Measurements from ENCODE around the gene BTBD2.

Gene BTBD2

DNA sequence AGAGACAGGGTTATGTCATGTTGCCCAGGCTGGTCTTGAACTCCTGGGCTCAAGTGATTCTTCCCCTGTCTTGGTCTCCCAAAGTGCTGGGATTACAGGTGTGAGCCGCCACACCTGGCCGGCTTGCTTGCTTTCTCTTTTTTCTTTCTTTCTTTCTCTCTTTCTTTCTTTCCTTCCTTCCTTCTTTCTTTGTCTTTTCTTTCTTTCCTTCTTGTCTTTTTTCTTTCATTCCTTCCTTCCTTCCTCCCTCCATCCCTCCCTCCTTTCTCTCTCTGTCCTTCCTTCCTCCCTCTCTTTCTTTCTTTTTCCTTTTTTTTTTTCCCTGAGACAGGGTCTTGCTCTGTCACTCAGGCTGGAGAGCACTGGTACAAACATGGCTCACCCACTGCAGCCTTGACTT, 6.8 kb upstream of the BTBD2 start:
- Mint-ChIP-seq H3K27me3 (no peaks in the 10 kb centered on the region), H3K4me3 (no peak overlapping the region), H3K4me1 (ENCODE audit: low read depth) (peaks cover 28% of the 10 kb centered on the region), H3K36me3 (ENCODE audit: low read depth) (peaks cover 7% of the 10 kb centered on the region), H3K9me3 (no peaks in the 10 kb centered on the region), H3K27ac (peak overlapping the region; percentile 4)
- intact Hi-C loops (cut with micrococcal nuclease) = no loop called here

DNA sequence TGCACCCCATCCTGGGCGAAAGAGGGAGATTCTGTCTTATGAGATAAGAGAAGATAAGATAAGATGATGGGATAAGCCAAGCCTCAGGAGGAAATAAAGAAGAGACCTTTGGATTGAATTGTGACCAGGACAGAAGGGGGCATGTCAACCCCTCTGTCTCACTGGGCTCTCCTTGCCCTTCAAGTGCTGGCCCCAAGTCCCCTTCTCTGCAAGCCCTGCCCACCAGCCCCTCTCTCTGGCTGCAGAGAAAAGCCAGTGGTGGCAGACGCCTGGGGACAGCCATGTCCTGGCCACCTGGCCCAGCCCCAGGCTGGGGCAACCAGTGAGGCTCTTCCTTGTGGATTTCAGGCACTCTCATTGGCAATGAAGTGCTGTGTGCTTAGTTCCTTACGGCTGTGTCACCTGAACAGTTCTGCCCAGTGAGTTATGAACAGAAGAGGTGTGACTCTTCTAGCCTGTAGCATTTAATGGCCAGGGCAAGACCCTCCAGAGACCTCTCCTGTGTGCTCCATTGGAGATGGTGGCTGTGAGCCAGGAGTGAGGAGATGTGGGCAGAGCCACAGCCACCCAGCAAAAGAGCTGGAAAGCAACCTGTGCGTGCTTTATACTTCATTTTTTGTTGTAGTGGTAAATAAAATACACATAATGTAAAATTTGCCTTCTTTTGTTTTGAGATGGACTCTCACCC, 6.1 kb upstream of the BTBD2 start:
- H3K4me3 Mint-ChIP-seq = no peak overlapping the region
- H3K4me1 Mint-ChIP-seq (ENCODE audit: low read depth) = peaks cover 29% of the 10 kb centered on the region
- no peaks in the 10 kb centered on the region for H3K9me3 Mint-ChIP-seq
- peaks cover 7% of the 10 kb centered on the region for H3K36me3 Mint-ChIP-seq (ENCODE audit: low read depth)
- no peak overlapping the region for H3K27ac Mint-ChIP-seq
- H3K27me3 Mint-ChIP-seq = no peaks in the 10 kb centered on the region
- intact Hi-C loops (cut with micrococcal nuclease) = no loop called here

DNA sequence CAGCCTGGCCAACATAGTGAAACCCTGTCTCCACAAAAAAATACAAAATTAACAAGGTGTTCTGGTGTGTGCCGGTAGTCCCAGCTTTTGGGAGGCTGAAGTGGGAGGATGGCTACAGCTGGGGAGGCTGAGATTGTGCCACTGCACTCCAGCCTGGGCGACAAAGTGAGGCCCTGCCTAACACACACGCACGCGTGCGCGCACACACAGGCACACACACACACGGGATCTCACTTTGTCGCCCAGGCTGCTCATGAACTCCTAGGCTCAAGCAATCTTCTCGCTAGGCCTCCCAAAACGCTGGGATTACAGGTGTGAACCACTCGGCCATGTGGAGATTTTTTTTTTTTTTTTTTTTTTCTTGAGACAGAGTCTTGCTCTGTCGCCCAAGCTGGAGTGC, 3.2 kb upstream of the BTBD2 start:
- no peaks in the 10 kb centered on the region for H3K27me3 Mint-ChIP-seq
- peaks cover 2% of the 10 kb centered on the region for H3K36me3 Mint-ChIP-seq (ENCODE audit: low read depth)
- intact Hi-C loops (cut with micrococcal nuclease) = loop anchor here (1.0 to 10.0 kb wide), 4 partner anchors 34 to 134 kb away; partner anchors contain the start of genes ABHD17A, AP3D1 and MKNK2
- H3K4me1 Mint-ChIP-seq (ENCODE audit: low read depth) = peaks cover 28% of the 10 kb centered on the region
- H3K9me3 Mint-ChIP-seq = no peaks in the 10 kb centered on the region
- H3K4me3 Mint-ChIP-seq = no peak overlapping the region
- no peak overlapping the region for H3K27ac Mint-ChIP-seq

DNA sequence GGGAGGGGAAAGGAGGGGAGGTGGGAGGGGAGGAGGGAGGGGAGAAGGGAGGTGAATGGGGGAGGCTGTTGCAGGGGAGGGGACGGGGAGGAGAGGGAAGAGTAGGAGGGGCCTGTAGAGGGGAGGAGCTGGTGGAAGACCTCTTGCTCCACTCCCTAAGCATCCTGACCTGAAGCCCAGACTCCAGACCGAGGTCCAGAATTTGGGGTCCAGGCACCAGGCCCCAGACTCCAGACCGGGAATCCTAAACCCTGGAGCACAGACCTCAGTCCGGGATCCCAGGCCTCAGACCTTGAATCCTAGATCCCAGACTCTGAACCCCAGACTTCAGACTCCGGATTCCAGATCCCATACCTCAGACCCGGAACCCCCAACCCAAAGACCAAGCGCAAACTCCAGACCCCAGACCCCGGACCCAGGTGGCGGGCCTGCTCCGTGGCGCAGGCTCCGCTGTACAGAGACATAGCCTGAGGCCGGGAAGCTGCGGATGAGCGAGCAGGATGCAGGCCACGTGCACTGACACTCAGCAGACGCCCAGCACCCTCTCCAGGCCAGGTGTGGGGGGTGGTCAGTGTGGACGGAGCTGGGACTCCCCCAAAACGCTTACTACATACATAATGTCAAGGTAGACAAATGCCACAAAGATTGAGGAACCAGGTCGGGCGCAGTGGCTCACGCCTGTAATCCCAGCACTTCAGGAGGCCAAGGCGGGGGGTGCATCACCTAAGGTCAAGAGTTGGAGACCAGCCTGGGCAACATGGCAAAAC, 710 bp upstream of the BTBD2 start:
- Mint-ChIP-seq H3K27ac (peak overlapping the region; percentile 47), H3K4me3 (peak overlapping the region; percentile 61), H3K4me1 (ENCODE audit: low read depth) (peaks cover 46% of the 10 kb centered on the region), H3K27me3 (no peaks in the 10 kb centered on the region), H3K9me3 (no peaks in the 10 kb centered on the region), H3K36me3 (ENCODE audit: low read depth) (peaks cover 16% of the 10 kb centered on the region)
- intact Hi-C loops (cut with micrococcal nuclease) = loop anchor here (5.0 to 10.0 kb wide), 3 partner anchors 36 to 136 kb away; partner anchors contain the start of genes ABHD17A, AP3D1 and MKNK2

DNA sequence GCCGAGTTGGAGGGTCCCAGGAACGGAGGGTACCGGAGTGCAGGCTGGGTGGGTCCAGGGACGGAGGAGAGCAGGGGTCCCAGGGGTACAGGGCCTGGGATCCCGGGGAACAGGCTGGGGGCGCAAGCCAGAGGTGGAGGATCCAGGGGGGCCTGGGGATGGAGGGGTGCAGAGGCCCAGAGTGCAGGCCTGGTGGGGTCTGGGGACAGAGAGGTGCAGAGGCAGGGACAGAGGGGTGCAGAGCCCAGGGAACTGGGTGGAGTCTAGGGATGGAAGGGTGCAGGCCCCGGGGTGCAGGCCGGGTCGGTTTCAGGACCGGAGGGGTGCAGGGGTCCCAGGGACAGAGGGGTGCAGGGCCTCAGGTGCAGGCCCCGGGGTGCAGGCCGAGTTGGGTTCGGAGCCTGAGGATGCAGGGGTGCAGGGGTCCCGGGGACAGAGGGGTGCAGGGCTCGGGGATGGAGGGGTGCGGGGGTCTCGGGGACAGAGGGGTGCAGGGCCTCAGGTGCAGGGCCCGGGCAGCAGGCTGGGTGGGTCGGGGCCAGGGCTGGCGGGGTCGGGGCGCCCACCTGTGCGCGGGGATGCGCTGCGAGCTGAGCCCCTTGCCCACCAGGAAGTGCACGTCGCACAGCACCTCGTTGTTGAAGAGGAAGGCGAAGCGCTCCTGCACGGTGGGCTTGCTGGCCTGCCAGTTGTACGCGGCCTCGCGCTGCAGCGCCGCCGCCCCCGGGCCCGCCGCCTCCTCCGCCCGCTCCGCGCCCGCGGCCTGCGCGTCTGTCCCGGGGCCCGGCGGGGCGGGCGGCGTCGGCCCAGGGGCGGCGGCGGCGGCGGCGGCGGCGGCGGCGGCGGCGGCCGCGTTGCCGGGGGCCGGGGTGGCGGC, 545 bp downstream of the BTBD2 start:
- Mint-ChIP-seq H3K27ac (peak overlapping the region; percentile 52), H3K36me3 (ENCODE audit: low read depth) (peaks cover 20% of the 10 kb centered on the region)

DNA sequence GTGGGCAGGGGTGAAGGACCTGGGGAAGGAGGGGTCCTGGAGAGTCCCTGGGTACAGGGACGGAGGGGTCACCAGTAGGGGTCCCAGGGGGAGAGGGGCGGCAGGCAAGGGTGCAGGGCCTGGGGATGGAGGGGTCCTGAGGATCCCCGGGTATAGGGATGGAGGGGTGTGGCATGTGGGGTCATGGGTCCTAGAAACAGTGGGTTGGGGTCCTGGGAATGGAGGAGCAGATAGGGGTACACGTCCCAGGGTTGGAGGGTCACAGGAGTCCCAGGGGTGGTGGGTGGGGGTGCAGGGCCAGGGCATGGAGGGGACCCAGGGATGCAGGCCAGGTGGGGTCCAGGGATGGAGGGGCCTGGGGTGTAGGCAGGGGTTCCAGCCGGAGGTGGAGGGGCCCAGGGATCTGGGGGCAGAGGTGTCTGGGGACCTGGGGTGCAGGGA, 1.4 kb downstream of the BTBD2 start:
- intact Hi-C loops (cut with micrococcal nuclease) = loop anchor here (10.0 kb wide), 1 partner anchor 129 kb away; the partner anchor contains the start of gene ABHD17A
- H3K27me3 Mint-ChIP-seq = no peaks in the 10 kb centered on the region
- no peaks in the 10 kb centered on the region for H3K9me3 Mint-ChIP-seq
- H3K27ac Mint-ChIP-seq = no peak overlapping the region
- peaks cover 20% of the 10 kb centered on the region for H3K36me3 Mint-ChIP-seq (ENCODE audit: low read depth)
- H3K4me3 Mint-ChIP-seq = peak overlapping the region; percentile 70
- H3K4me1 Mint-ChIP-seq (ENCODE audit: low read depth) = peaks cover 41% of the 10 kb centered on the region

More for the DNA sequence above, 545 bp downstream of the BTBD2 start:
- Mint-ChIP-seq H3K4me3 (peak overlapping the region; percentile 70), H3K9me3 (no peaks in the 10 kb centered on the region), H3K27me3 (no peaks in the 10 kb centered on the region), H3K4me1 (ENCODE audit: low read depth) (peaks cover 48% of the 10 kb centered on the region)
- intact Hi-C loops (cut with micrococcal nuclease) = loop anchor here (5.0 to 10.0 kb wide), 3 partner anchors 37 to 137 kb away; partner anchors contain the start of genes ABHD17A, AP3D1 and MKNK2

DNA sequence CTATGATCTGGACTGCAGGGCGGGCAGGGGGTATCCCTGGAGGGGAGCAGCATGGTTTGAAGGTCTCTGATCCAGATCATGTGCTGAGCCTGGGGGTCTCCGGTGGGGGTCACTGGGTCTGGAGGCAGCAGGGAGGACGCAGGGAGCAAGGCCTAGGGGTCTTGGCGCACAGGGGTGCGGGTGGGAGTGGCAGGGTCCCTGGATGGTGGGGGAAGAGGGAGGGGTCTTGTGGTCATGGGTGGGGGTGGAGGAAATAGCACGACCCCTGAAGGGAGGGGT, 1.9 kb downstream of the BTBD2 start:
- Mint-ChIP-seq H3K4me3 (no peak overlapping the region), H3K36me3 (ENCODE audit: low read depth) (peaks cover 20% of the 10 kb centered on the region), H3K9me3 (no peaks in the 10 kb centered on the region), H3K4me1 (ENCODE audit: low read depth) (peaks cover 41% of the 10 kb centered on the region), H3K27me3 (no peaks in the 10 kb centered on the region), H3K27ac (no peak overlapping the region)
- intact Hi-C loops (cut with micrococcal nuclease) = loop anchor here (10.0 kb wide), 1 partner anchor 129 kb away; the partner anchor contains the start of gene ABHD17A

DNA sequence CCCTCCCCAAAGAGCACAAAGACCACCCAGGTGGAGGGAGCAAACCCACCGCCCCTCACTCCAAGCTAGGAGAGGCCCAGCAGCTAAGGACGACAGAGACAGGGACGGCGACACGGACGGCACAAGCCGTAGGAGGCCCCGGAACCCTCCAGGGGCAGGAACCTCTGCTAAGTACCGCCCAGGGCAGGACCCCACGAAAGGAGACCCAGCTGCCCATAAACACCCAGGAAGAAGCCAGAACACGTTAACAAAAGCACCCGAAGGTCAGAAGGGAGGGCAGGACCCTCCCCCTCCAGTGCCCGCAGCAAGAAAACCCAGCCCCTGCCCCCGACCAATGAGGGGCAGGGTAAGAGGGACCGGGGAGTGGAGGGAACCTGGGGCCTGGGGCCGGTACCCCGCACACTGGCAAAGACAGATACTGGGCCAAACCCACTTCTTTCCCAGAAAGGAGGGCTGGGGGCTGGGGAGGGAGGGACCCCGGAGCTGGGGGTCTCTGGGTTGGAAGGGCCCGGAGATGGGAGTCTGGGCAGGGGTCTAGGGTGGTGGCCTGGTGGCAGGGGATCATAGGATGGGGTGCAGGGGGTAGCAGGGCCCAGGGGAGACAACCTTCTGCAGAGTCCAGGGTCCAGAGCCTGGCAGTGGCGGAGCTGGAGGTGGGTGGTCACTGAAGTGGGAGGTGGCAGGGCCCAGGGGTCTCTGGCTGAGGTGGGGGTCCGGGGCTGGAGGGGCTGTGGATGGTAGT, 2.4 kb downstream of the BTBD2 start:
- Mint-ChIP-seq H3K9me3 (no peaks in the 10 kb centered on the region), H3K27ac (no peak overlapping the region), H3K4me3 (no peak overlapping the region), H3K4me1 (ENCODE audit: low read depth) (peaks cover 41% of the 10 kb centered on the region), H3K27me3 (no peaks in the 10 kb centered on the region), H3K36me3 (ENCODE audit: low read depth) (peaks cover 20% of the 10 kb centered on the region)
- intact Hi-C loops (cut with micrococcal nuclease) = loop anchor here (10.0 kb wide), 1 partner anchor 128 kb away; the partner anchor contains the start of gene ABHD17A

DNA sequence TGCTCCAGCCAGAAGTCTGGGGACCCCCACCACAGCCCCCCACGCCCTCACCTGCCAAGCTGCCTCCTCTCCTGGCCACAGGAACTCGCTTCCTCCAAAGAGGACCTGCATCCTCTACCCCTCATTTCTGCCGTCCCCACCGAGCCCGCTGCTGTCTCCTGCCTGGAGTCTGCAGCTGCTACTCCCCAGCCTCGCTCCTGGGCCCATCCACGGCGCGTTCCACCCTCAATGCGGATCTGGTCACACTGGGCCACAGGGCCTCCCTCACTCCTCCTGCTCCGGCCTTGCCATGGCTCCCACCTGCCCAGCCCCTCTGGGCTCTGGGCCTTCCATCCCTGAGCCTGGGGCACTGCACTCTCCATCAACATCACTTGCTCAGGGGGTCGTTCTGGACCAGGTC, 4.3 kb downstream of the BTBD2 start:
- no peaks in the 10 kb centered on the region for H3K27me3 Mint-ChIP-seq
- intact Hi-C loops (cut with micrococcal nuclease) = loop anchor here (10.0 kb wide), 1 partner anchor 126 kb away; the partner anchor contains the start of gene ABHD17A
- no peak overlapping the region for H3K4me3 Mint-ChIP-seq

DNA sequence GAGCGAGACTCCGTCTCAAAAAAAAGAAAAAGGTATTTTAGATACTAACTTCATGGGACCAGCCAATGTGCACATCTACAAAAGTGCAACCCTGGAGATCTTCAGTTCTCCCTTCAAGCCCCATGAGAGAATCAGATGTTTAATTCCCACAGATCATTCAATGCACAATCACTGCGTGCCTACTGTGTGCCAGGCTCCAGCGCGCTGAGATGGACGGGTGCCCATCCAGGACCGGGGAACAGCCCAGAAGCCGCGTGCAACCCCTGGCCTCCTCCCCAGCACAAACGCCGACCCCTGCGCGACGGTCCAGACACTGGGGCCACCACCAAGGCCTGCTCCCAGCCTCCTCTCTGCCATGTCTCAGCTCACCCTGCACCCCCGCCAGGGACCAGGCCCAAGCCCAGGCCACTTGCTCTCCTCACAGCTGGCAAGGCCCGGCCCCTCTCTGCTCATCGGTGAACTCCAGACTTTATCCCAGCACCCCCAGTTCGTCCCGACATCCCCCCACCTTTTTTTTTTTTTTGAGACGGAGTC, 5.3 kb downstream of the BTBD2 start:
- H3K4me1 Mint-ChIP-seq (ENCODE audit: low read depth) = peaks cover 24% of the 10 kb centered on the region
- H3K9me3 Mint-ChIP-seq = no peaks in the 10 kb centered on the region
- H3K36me3 Mint-ChIP-seq (ENCODE audit: low read depth) = peaks cover 20% of the 10 kb centered on the region
- intact Hi-C loops (cut with micrococcal nuclease) = loop anchor here (10.0 kb wide), 1 partner anchor 125 kb away; the partner anchor contains the start of gene ABHD17A
- no peaks in the 10 kb centered on the region for H3K27me3 Mint-ChIP-seq
- H3K27ac Mint-ChIP-seq = no peak overlapping the region
- H3K4me3 Mint-ChIP-seq = no peak overlapping the region

More for the DNA sequence above, 4.3 kb downstream of the BTBD2 start:
- Mint-ChIP-seq H3K36me3 (ENCODE audit: low read depth) (peaks cover 20% of the 10 kb centered on the region), H3K4me1 (ENCODE audit: low read depth) (peaks cover 27% of the 10 kb centered on the region), H3K9me3 (no peaks in the 10 kb centered on the region), H3K27ac (peak overlapping the region; percentile 1)

DNA sequence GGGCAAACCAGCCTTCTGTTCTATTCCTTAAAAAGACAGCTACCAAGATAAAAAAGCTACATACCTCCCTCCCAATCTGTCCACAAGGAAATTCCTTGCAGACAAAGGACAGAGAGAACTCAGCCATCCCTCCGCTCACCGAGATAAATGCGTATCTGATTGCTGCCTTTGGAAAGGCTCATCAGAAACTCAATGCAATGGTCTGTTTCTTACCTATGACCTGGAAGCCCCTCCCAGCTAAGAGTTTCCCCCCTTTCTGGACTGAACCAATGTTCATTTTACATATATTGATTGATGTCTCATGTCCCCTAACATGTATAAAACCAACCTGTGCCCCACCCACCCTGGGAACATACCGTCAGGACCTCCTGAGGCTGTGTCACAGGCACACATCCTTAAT, 11.6 kb downstream of the BTBD2 start:
- Mint-ChIP-seq H3K4me1 (ENCODE audit: low read depth) (peaks cover 8% of the 10 kb centered on the region), H3K9me3 (no peaks in the 10 kb centered on the region), H3K27ac (no peak overlapping the region), H3K36me3 (ENCODE audit: low read depth) (peaks cover 51% of the 10 kb centered on the region), H3K27me3 (peaks cover 1% of the 10 kb centered on the region), H3K4me3 (no peak overlapping the region)
- intact Hi-C loops (cut with micrococcal nuclease) = no loop called here

DNA sequence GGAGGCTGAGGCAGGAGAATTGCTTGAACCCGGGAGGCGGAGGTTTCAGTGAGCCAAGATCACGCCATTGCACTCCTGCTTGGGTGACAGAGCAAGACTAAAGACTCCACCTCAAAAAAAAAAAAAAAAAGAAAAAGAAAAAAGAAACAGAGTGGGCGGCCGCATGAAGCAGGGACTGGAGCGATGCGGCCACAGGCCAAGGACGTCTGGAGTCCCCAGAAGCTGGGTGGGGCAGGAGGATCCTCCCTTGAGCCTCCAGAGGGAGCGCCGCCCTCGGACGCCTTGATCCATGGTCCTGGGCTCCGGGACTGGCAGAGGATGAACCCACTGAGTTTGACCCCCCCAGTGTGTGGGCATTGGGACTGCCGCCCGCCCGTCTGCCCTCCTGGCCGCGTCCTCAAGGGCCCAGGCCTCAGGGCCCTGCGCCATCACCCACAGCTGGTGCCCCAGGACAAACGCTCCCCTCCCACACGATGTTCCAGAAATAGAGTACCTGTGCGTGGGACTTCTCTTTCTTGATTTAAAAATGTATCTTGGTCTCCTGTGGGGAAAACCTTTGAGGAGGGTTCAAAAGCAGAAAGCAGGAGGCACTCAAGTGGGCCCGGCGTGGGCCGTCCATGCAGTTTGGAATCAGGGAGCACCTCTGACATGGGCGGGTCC, 15.5 kb downstream of the BTBD2 start:
- H3K9me3 Mint-ChIP-seq = no peaks in the 10 kb centered on the region
- no peak overlapping the region for H3K27ac Mint-ChIP-seq
- peaks cover 1% of the 10 kb centered on the region for H3K27me3 Mint-ChIP-seq
- intact Hi-C loops (cut with micrococcal nuclease) = no loop called here
- peaks cover 8% of the 10 kb centered on the region for H3K4me1 Mint-ChIP-seq (ENCODE audit: low read depth)
- H3K4me3 Mint-ChIP-seq = no peak overlapping the region
- peaks cover 85% of the 10 kb centered on the region for H3K36me3 Mint-ChIP-seq (ENCODE audit: low read depth)
